PC-3 (cell line): ENCODE data around the gene DZIP3. TPM values are rescaled to one million over a fixed set of nuclear protein-coding genes. Genes with fewer than 3 reads are reported as not detected.

Source experiments
- ATAC-seq: fragments of 200-7000 bp; cut with Tn5 transposase; 2 replicates; pipeline ENCODE4 v1.9.1; 2020; ENCODE audit warnings: mild to moderate bottlenecking, moderate library complexity
- BruUV-seq: library from RNA; stranded (reverse); fragments of 400-500 nt; replicated peaks from 2 replicates; lab custom pipeline; 2021; lab: Mats Ljungman, UMichigan
- CTCF ChIA-PET: fragments of 300-600 bp; sonication (Branson Sonifier 250); formaldehyde crosslinking; loops from one replicate; lab custom pipeline; 2022; ENCODE audit warnings: antibody characterized with exemption; lab: Charles Lee
- POLR2A ChIA-PET: fragments of 300-600 bp; sonication (Branson Sonifier 250); formaldehyde crosslinking; loops from one replicate; lab custom pipeline; 2022; ENCODE audit warnings: antibody characterized with exemption; ENCODE audit not compliant: unreplicated experiment; lab: Charles Lee
- DNase-seq: peaks from one replicate; pipeline ENCODE4 v3.0.0-alpha.2; 2015
- H2AFZ ChIP-seq: fragments of 300-600 bp; sonication (generic); 2 replicates; pipeline ENCODE4 v1.6.0; 2016; ENCODE audit warnings: antibody characterized with exemption, low read length
- H3F3A ChIP-seq: fragments of 300-600 bp; sonication (generic); one replicate; pipeline ENCODE4 v1.6.0; 2017; ENCODE audit warnings: antibody characterized with exemption, low read length, control low read depth, mild to moderate bottlenecking; ENCODE audit not compliant: unreplicated experiment
- H3K27ac ChIP-seq: fragments of 300-600 bp; sonication (generic); 2 replicates; pipeline ENCODE4 v1.5.1; 2016; ENCODE audit warnings: mild to moderate bottlenecking, low read length
- H3K27me3 ChIP-seq: fragments of 300-600 bp; sonication (generic); 2 replicates; pipeline ENCODE4 v1.6.1; 2016; ENCODE audit warnings: low read length, mixed read lengths
- H3K36me3 ChIP-seq: fragments of 300-600 bp; sonication (generic); 2 replicates; pipeline ENCODE4 v1.6.1; 2016; ENCODE audit warnings: low read depth, mixed run types, low read length, mixed read lengths
- H3K4me1 ChIP-seq: fragments of 300-600 bp; sonication (generic); 2 replicates; pipeline ENCODE4 v1.5.1; 2016; ENCODE audit warnings: low read length; ENCODE audit not compliant: insufficient read depth
- H3K4me2 ChIP-seq: fragments of 300-600 bp; sonication (generic); 2 replicates; pipeline ENCODE4 v1.6.0; 2016; ENCODE audit warnings: low read length
- H3K4me3 ChIP-seq: fragments of 300-600 bp; sonication (generic); 2 replicates; pipeline ENCODE4 v1.5.1; 2016; ENCODE audit warnings: mild to moderate bottlenecking, low read length, mixed read lengths
- H3K79me2 ChIP-seq: fragments of 300-600 bp; sonication (generic); 2 replicates; pipeline ENCODE4 v1.6.1; 2017; ENCODE audit warnings: low read length, mixed read lengths
- H3K9ac ChIP-seq: fragments of 300-600 bp; sonication (generic); 2 replicates; pipeline ENCODE4 v1.6.0; 2016; ENCODE audit warnings: mild to moderate bottlenecking, low read length
- H3K9me2 ChIP-seq: fragments of 300-600 bp; sonication (generic); replicated peaks from 2 replicates; pipeline ENCODE4 v1.6.1; 2016; ENCODE audit warnings: mixed run types, low read length, mixed read lengths
- H3K9me3 ChIP-seq: fragments of 300-600 bp; sonication (generic); 2 replicates; pipeline ENCODE4 v1.6.1; 2016; ENCODE audit warnings: low read length, mixed read lengths
- H4K20me1 ChIP-seq: fragments of 300-600 bp; sonication (generic); 2 replicates; pipeline ENCODE4 v1.6.1; 2016; ENCODE audit warnings: low read length, mixed read lengths
- CTCF ChIP-seq: fragments of 300-600 bp; sonication (generic); conservative IDR thresholded peaks from 2 replicates; pipeline ENCODE4 v1.5.1; 2017; ENCODE audit warnings: antibody characterized with exemption, low read depth, mild to moderate bottlenecking, low read length
- EZH2 ChIP-seq: fragments of 300-600 bp; sonication (generic); IDR thresholded peaks from one replicate; pipeline ENCODE4 v1.6.1; 2017; ENCODE audit warnings: antibody characterized with exemption, mild to moderate bottlenecking, low read length; ENCODE audit not compliant: unreplicated experiment
- EZH2phosphoT487 ChIP-seq: fragments of 300-600 bp; sonication (generic); IDR thresholded peaks from 2 replicates; pipeline ENCODE4 v1.6.1; 2018; ENCODE audit warnings: mild to moderate bottlenecking, antibody characterized with exemption, low read length, borderline replicate concordance
- intact Hi-C: fragments of 100-400 bp; cut with micrococcal nuclease; formaldehyde crosslinking; loops from 2 replicates; pipeline ENCODE4 v1.9.0; 2023
- total RNA-seq: library from RNA; depleted of rRNA; stranded (reverse); fragments of >200 nt; gene quantifications from 2 replicates; pipeline ENCODE4 v1.2.3, GENCODE V29; 2014

DZIP3 gene
- total RNA-seq, 1 experiment from 2014 or later = 7.3 TPM

- peak; percentile 54 for ATAC-seq
- DNase-seq = no peak
- Histone ChIP-seq H3K9me2 (no peaks in the 10 kb centered on the region), H3K4me3 (no peak overlapping the region), H3K4me2 (0 out of 2 replicates have a peak overlapping the region, but pooled peaks have one; percentile 34), H4K20me1 (0 out of 2 replicates have a peak, but pooled peaks cover 4% of the 10 kb centered on the region), H3K79me2 (no peaks in the 10 kb centered on the region), H3K9me3 (no peaks in the 10 kb centered on the region), H3K27ac (no peak overlapping the region), H3K27me3 (no peaks in the 10 kb centered on the region), H3K4me1 (peaks cover 15% of the 10 kb centered on the region), H3F3A (no peaks in the 10 kb centered on the region), H2AFZ (no peak overlapping the region), H3K36me3 (peaks cover 60% of the 10 kb centered on the region), H3K9ac (no peak overlapping the region)
- TF ChIP-seq EZH2phosphoT487 (no peak), EZH2 (no peak), CTCF (no peak)
- ChIA-PET POLR2A (interaction anchor here (0.6 kb wide), 1 partner anchor 47 kb away, joined by 3 read pairs; no protein-coding TSS in a partner anchor), CTCF (interaction anchor here (1.3 kb wide), 1 partner anchor 360 kb away, joined by 3 read pairs; no protein-coding TSS in a partner anchor)
- intact Hi-C loops = loop anchor here (2.0 to 10.0 kb wide), 5 partner anchors 34 to 1320 kb away; partner anchors contain the start of genes CIP2A and DZIP3
- no TSS peak for BruUV-seq
Observed at GRCh38 chr3:108554913-108555571, 34.5 kb upstream of the DZIP3 start.

DNA sequence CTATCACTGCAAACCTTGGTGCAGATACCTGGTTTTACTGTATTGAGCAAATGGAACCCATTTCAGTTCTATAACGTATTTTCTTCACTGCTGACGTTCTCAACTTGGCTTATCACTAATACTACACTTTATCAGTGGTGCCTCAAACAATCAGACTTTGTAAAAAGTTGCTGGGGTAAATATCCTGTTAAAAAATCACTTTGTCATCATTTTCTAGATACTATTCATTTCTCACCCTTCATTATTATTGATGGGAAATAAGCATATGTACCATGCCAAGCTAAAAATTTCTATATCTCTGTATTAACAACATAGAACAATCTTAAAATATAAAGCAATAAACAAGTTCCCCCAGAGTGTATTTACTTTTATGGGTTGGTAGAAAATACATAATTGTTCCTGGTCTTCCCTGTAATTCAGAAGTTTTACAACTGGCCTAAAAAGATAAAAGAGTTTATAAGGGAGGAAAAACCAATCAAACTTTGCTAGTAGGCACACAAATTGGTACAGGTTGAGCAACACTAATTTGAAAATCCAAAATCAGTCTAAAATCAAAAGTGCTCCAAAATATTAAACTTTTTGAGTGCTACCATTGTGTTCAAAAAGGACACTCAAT, 33.4 kb upstream of the DZIP3 start:
- Histone ChIP-seq H3K36me3 (peaks cover 68% of the 10 kb centered on the region), H4K20me1 (0 out of 2 replicates have a peak, but pooled peaks cover 4% of the 10 kb centered on the region), H3K27ac (no peak overlapping the region), H3K4me3 (no peak overlapping the region), H3K9ac (no peak overlapping the region), H2AFZ (no peak overlapping the region), H3K27me3 (no peaks in the 10 kb centered on the region), H3K9me2 (no peaks in the 10 kb centered on the region), H3K79me2 (no peaks in the 10 kb centered on the region), H3K9me3 (no peaks in the 10 kb centered on the region), H3F3A (no peaks in the 10 kb centered on the region), H3K4me2 (no peak overlapping the region), H3K4me1 (peaks cover 15% of the 10 kb centered on the region)
- no peak for DNase-seq
- intact Hi-C loops = loop anchor here (2.0 to 10.0 kb wide), 4 partner anchors 33 to 1321 kb away; partner anchors contain the start of genes CIP2A and DZIP3
- BruUV-seq = no TSS peak
- CTCF ChIA-PET = no interaction called here
- POLR2A ChIA-PET = interaction anchor here (0.8 kb wide), 1 partner anchor 22 kb away, joined by 6 read pairs; no protein-coding TSS in a partner anchor
- no peak for ATAC-seq
- no peak for TF ChIP-seq EZH2phosphoT487
- no peak for TF ChIP-seq EZH2
- no peak for TF ChIP-seq CTCF

GRCh38 chr3:108562565-108562964, 27.0 kb upstream of the DZIP3 start:
- ChIA-PET CTCF (no interaction called here), POLR2A (no interaction called here)
- no peaks in the 10 kb centered on the region for H3K9me3 ChIP-seq
- peaks cover 51% of the 10 kb centered on the region; the same call in 1 of the 2 replicates for H3K36me3 ChIP-seq
- intact Hi-C loops = no loop called here
- ATAC-seq (no peak), DNase-seq (no peak)
- no peaks in the 10 kb centered on the region for H3F3A ChIP-seq
- H3K4me3 ChIP-seq = no peak overlapping the region
- no peak overlapping the region for H3K4me2 ChIP-seq
- H3K79me2 ChIP-seq = no peaks in the 10 kb centered on the region
- no peaks in the 10 kb centered on the region for H3K27me3 ChIP-seq
- BruUV-seq = no TSS peak
- H2AFZ ChIP-seq = no peak overlapping the region
- TF ChIP-seq CTCF (no peak), EZH2 (no peak), EZH2phosphoT487 (no peak)
- no peaks in the 10 kb centered on the region; the same call in 1 of the 2 replicates for H4K20me1 ChIP-seq
- H3K9me2 ChIP-seq = no peaks in the 10 kb centered on the region
- H3K27ac ChIP-seq = no peak overlapping the region
- H3K9ac ChIP-seq = no peak overlapping the region
- H3K4me1 ChIP-seq = peaks cover 18% of the 10 kb centered on the region
